Activated T-cell treated with anti-CD3 and anti-CD28 coated beads, Interleukin-2, amount 50 U/mL, for 4 hours (primary cell): ENCODE data around the gene PDXDC1. TPM values are rescaled to one million over a fixed set of nuclear protein-coding genes. Genes with fewer than 3 reads are reported as not detected.
"Not testable (repeated sequence)": the region's sequence is repeated elsewhere in the genome, so short reads cannot be mapped to it uniquely, and the experiment has no call there.

Source experiments
- ATAC-seq, 2 donors: fragments of 200-7000 bp; cut with Tn5 transposase; one replicate each; pipeline ENCODE4 v1.10.0; 2021
- DNase-seq: peaks from one replicate; pipeline ENCODE4 v3.0.0-alpha.2; 2020
- H3K27me3 Mint-ChIP-seq: one replicate; pipeline ENCODE4 v1.8.0; 2021; ENCODE audit warnings: low read depth, mixed read lengths
- H3K36me3 Mint-ChIP-seq: one replicate; pipeline ENCODE4 v1.8.0; 2022; ENCODE audit warnings: mixed read lengths; ENCODE audit not compliant: insufficient read depth
- H3K4me1 Mint-ChIP-seq: one replicate; pipeline ENCODE4 v1.8.0; 2021; ENCODE audit warnings: low read depth, mixed read lengths
- H3K4me3 Mint-ChIP-seq: one replicate; pipeline ENCODE4 v1.8.0; 2021; ENCODE audit warnings: mild to moderate bottlenecking, moderate library complexity, mixed read lengths
- H3K9me3 Mint-ChIP-seq: one replicate; pipeline ENCODE4 v1.8.0; 2021; ENCODE audit warnings: mixed read lengths
- total RNA-seq, 3 donors: library from RNA; stranded (reverse); gene quantifications; one replicate each; pipeline ENCODE4 v1.2.1, GENCODE V29; 2021

The PDXDC1 gene
- total RNA-seq, 3 donors from 2014 or later, result 53.5 to 62.6 (median 62.2) TPM

DNA sequence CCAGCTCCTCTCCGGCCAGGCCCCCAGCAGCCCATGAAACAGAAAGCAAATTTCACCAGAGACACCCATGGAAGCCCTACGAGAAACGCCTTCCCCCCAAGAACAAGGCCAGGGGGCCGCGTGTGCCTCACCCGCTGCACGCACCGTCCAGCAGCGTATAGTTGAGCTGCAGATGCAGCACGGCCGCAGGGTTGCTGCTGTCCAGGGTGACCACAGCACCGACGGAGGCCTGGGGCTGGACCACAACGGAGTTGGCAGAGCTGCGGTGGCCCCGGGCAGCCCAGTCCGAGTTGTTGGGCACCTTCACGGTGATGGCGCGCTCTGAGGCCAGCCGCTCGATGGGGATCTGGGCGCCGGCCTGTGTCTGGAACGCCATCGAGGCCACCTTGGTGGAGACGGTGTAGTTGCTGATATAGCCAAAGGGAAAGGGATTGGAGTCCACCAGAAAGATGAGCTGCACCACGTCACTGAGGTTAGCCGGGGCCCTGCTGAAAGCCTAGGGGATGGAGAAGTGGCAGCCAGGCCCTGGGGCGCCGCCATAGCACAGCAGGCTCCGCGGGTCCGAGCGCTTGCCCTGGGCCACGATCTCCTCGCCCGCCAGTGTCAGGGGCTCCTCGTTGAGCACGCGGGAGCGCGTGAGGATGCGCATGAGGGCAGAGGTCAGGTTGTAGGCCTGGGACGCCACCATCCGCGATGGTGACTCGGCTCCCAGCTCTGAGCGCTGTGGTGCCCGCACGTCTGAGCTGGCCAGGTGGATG is 156.3 kb downstream of the PDXDC1 start:
- H3K36me3 Mint-ChIP-seq, H3K4me3 Mint-ChIP-seq, H3K9me3 Mint-ChIP-seq, DNase-seq, ATAC-seq, H3K27me3 Mint-ChIP-seq, H3K4me1 Mint-ChIP-seq: not testable (repeated sequence)

GRCh38 chr16:15132719-15133428 is 158.0 kb downstream of the PDXDC1 start:
- not testable (repeated sequence) for H3K27me3 Mint-ChIP-seq, H3K4me1 Mint-ChIP-seq, DNase-seq, H3K9me3 Mint-ChIP-seq, H3K4me3 Mint-ChIP-seq, H3K36me3 Mint-ChIP-seq, ATAC-seq

DNA sequence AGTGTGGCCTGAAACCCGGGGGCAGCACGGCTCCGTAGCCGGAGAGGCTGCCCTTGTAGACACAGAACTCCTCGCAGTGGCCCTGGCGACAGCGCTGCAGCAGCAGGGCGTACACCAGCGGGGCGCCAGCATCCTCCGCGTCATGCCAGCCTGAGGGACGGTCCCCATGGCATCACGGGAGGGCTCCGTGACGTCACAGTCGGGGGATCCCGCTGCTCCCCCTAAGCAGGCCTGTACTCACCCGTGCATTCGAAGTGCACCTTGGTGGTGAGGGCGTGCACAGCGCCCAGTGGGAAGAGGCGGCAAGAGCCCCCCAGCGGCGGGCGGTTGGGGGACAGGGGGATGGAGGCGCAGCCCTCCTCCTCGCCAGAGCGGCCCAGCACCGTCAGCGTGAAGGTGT is 158.7 kb downstream of the PDXDC1 start:
- not testable (repeated sequence) for DNase-seq, H3K9me3 Mint-ChIP-seq

DNA sequence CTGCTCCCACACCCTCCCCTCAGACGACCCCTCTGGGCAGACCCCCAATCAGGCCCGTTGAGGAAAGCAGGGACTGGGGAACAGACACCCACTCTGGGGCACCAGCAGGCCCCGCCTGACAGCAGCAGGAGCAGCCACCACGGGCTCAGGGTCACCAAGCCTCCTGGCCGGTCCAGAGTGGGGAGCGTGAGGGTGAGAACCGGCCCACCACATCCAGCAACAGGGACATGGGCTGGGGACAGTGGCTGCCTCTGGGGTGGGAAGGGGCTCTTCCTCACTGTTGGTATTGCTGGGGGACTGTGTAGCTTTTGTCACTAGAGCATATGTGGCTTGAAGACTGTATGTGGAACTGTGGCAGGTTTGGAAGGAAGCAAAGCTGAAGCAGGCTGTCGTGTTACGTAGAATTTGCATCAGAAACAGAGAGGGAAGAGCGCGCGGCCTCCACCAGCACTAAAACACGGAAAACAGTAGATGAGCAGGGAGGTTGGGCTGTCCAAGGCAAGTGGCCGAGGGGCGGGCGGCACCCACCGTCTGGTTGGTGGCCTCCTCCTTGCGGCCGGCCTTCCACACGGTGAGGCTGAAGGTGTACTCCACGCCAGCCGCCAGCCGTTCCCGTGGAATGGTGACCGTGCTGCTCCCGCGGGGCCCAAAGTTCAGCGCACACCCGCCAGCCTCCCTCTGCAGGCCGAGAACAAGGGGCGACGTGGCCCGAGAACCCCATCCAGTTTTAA is 160.1 kb downstream of the PDXDC1 start:
- not testable (repeated sequence) for ATAC-seq, H3K4me1 Mint-ChIP-seq, H3K9me3 Mint-ChIP-seq, H3K27me3 Mint-ChIP-seq, DNase-seq, H3K36me3 Mint-ChIP-seq, H3K4me3 Mint-ChIP-seq

More for the DNA sequence above, 158.7 kb downstream of the PDXDC1 start:
- H3K4me3 Mint-ChIP-seq, H3K27me3 Mint-ChIP-seq, ATAC-seq, H3K4me1 Mint-ChIP-seq, H3K36me3 Mint-ChIP-seq: not testable (repeated sequence)

DNA sequence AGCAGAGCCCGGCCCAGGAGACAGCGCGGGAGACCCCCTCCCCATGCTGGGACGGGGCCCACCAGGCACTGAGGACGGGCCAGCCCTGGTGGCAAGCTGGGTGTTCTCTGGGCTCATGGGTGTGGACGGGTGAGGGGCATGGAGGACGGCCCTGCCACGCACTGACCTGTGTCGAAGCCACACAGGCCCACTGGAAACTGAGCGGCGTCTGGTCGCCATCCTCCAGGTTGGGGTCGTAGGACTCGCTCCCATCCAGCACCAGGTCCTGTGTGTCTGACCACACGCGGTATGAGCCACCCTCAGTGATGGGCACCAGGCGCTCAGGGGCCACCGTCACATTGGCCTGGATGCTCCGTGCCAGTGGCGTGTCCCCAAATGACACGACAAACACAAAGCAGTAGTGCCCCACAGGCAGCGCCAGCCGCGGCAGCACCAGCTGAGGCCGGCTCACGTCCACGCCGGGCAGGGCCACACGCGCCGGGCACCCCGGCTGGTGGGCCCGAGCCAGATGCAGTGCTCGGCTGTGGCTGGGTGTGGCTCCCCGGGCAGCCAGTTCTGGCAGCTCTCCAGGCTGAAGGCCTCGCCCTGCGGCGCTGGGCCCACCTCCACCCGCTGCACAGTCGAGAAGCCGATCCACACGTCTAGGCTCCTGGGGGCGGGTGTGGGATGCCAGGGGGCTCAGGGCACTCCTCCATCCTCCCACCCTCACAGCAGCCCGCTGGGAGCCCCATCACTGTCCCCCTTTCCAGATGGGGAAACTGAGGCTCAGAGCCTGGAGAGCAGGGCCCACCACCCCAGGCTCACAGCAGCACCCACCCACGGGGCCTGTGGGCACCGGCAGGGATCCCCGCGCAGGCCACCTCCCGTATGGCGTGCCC is 160.9 kb downstream of the PDXDC1 start:
- not testable (repeated sequence) for DNase-seq, H3K27me3 Mint-ChIP-seq, H3K9me3 Mint-ChIP-seq, ATAC-seq, H3K4me1 Mint-ChIP-seq, H3K4me3 Mint-ChIP-seq, H3K36me3 Mint-ChIP-seq

DNA sequence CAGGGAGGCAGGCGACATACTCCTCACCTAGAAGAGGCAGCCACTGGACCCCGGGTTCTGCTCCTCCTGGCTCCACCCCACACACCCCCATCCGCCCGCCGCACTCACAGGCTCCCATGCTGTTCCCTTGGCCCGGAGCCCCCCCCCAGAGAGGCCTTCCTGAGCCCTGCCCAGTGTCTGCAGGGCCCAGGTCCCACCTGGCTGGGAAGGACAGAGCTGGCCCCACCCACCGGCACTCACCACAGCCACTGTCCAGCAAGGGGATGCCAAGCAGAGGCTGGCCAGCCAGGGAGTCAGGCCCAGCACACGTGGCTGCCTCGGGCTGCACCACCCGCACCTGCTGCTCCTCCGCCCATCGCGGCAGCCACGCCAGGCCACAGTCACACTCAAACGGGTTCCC is 162.7 kb downstream of the PDXDC1 start:
- not testable (repeated sequence) for H3K36me3 Mint-ChIP-seq, ATAC-seq, H3K27me3 Mint-ChIP-seq, H3K4me1 Mint-ChIP-seq, H3K4me3 Mint-ChIP-seq, DNase-seq, H3K9me3 Mint-ChIP-seq

- H3K4me1 Mint-ChIP-seq, DNase-seq, H3K4me3 Mint-ChIP-seq, H3K9me3 Mint-ChIP-seq, H3K27me3 Mint-ChIP-seq, ATAC-seq, H3K36me3 Mint-ChIP-seq: not testable (repeated sequence)
These were observed 165.9 kb downstream of the PDXDC1 start for GRCh38 chr16:15140444-15141365.

- no peak for ATAC-seq
- Mint-ChIP-seq H3K9me3 (no peaks in the 10 kb centered on the region), H3K4me1 (peaks cover 7% of the 10 kb centered on the region), H3K4me3 (no peak overlapping the region), H3K36me3 (peaks cover 2% of the 10 kb centered on the region), H3K27me3 (no peaks in the 10 kb centered on the region)
- DNase-seq, result no peak
These were observed 166.8 kb downstream of the PDXDC1 start for GRCh38 chr16:15141586-15141985.

DNA sequence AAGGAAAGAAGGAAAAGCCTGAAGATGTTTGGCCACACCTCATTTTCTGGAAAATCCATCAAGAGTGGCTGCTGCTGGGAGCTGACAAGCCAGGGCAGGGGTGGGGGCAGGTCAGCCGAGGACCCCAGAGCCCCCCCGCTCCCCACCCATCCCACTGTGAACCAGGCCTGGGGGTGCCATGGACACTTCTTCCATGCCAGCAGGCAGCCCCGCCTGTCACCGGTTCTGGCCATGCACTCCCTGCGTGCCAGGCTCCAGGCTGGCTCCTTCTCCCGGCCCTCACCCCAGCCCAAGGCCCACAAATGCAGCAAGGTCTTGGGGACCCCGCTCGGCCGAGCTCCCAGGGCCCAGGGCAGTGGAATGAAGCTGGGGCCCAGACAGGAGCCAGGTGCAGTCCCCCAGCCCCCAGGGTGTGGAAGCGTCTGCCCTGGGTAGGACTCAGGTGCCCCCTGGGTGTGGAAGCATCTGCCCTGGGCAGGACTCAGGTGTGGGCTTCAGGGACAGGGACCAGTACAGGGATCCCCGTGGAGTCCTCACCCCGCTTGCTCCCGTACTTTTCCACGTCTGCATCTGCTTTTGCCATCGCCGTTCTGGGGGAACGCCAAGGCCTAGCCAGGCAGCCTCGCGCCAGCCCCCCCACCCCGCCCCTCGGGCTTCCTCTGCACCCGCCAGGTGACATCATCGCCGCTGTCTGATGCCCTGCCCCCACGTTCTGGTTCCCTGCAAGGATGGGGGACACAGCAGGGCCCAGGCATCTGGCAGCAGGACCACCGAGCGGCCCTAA is 167.5 kb downstream of the PDXDC1 start:
- DNase-seq, ATAC-seq, H3K4me1 Mint-ChIP-seq, H3K9me3 Mint-ChIP-seq, H3K4me3 Mint-ChIP-seq, H3K27me3 Mint-ChIP-seq, H3K36me3 Mint-ChIP-seq: not testable (repeated sequence)

GRCh38 chr16:15142891-15143600 is 168.2 kb downstream of the PDXDC1 start:
- H3K4me3 Mint-ChIP-seq, ATAC-seq, H3K36me3 Mint-ChIP-seq, DNase-seq, H3K9me3 Mint-ChIP-seq, H3K4me1 Mint-ChIP-seq, H3K27me3 Mint-ChIP-seq: not testable (repeated sequence)

DNA sequence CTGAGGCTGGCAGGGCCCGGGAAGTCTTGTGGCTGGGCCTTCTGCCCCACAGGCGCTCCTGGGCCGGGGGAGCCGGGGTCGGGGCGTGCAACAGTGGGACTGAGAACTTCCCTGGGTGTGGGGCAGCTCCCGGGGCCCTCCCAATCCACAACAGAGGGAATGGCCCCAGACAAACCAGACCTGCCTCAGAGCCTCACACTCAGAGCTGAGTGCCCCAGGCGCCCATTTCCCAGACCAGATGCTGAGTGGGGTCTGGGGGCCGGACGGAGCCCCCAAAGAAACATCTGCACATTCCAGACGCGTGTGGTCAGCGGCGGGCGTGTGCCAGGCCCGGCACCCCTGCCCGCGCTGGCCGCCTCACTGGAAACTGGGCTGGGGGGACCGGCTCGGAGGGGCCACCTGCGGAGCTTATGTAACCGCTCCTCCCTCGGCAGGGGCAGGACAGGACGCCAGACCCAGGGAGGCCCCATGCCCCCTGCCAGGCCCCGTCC is 168.8 kb downstream of the PDXDC1 start:
- not testable (repeated sequence) for H3K4me3 Mint-ChIP-seq, H3K4me1 Mint-ChIP-seq, H3K9me3 Mint-ChIP-seq, H3K36me3 Mint-ChIP-seq, ATAC-seq, DNase-seq, H3K27me3 Mint-ChIP-seq

DNA sequence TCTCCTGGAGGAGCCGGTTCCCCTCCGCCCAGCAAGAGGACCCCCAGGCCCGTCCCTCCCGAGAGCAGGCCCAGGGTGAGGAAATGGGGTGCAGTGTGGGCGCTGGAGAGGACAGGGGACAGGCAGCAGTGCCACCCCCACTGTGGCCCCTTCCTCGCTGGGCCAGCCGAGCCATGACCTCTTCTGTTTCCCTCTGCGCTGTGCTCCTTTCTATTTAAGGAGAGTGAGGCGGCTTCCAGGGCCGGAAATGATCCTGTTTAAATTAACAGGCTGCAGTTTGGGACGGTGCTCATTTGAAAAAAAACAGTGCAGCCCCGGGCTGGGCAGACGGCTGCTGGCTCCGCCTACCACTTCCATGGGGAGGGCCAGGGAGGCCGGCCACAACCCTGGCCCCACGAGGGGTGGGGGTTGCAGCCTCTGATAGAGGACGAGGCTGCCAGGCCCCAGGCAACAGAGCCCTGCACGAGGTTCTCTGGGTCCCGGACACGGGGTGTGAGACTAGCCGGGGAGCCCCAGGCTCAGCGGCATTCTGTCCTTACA is 169.3 kb downstream of the PDXDC1 start:
- DNase-seq, H3K4me1 Mint-ChIP-seq, H3K9me3 Mint-ChIP-seq, H3K4me3 Mint-ChIP-seq, H3K36me3 Mint-ChIP-seq, H3K27me3 Mint-ChIP-seq, ATAC-seq: not testable (repeated sequence)
